Stimulated activated naive CD4-positive, alpha-beta T cell treated with Interleukin-2 at 50 U/mL for 16 hours (primary cell): ENCODE results near the gene GLRX2.
A peak's percentile ranks its signal among the peaks of the same experiment; 100 is the strongest.

Experiments used
- DNase-seq: peaks from one replicate; lab custom pipeline; 2025; lab: John Stamatoyannopoulos, UW

Gene GLRX2

GRCh38 chr1:193111641-193112090 is 6.5 kb upstream of the GLRX2 start:
- DNase-seq, result no peak

GRCh38 chr1:193110864-193111263 is 5.7 kb upstream of the GLRX2 start:
- no peak for DNase-seq

- no peak for DNase-seq
Measured at GRCh38 chr1:193110246-193110645, 5.0 kb upstream of the GLRX2 start.

GRCh38 chr1:193109619-193110018 is 4.4 kb upstream of the GLRX2 start:
- no peak for DNase-seq

- no peak for DNase-seq
Measured at GRCh38 chr1:193108471-193108870, 3.3 kb upstream of the GLRX2 start.

GRCh38 chr1:193105821-193106177 is 585 bp upstream of the GLRX2 start:
- no peak for DNase-seq

- peak; percentile 3 for DNase-seq
Measured at GRCh38 chr1:193104502-193104906, 710 bp downstream of the GLRX2 start.

GRCh38 chr1:193103759-193104501 is 1.3 kb downstream of the GLRX2 start:
- DNase-seq, result no peak

- DNase-seq, result no peak
Measured at GRCh38 chr1:193102662-193103061, 2.6 kb downstream of the GLRX2 start.

- DNase-seq, result no peak
Measured at GRCh38 chr1:193094112-193094511, 11.1 kb downstream of the GLRX2 start.

GRCh38 chr1:193090865-193091264 is 14.3 kb downstream of the GLRX2 start:
- DNase-seq, result no peak

GRCh38 chr1:193087893-193088292 is 17.3 kb downstream of the GLRX2 start:
- no peak for DNase-seq

- DNase-seq, result no peak
Measured at GRCh38 chr1:193086342-193086741, 18.9 kb downstream of the GLRX2 start.

- DNase-seq, result no peak
Measured at GRCh38 chr1:193085263-193085662, 20.0 kb downstream of the GLRX2 start.

GRCh38 chr1:193083365-193084088 is 21.7 kb downstream of the GLRX2 start:
- DNase-seq, result no peak

GRCh38 chr1:193079187-193079586 is 26.0 kb downstream of the GLRX2 start:
- no peak for DNase-seq

- DNase-seq, result no peak
Measured at GRCh38 chr1:193077991-193078390, 27.2 kb downstream of the GLRX2 start.

GRCh38 chr1:193070942-193071341 is 34.3 kb downstream of the GLRX2 start:
- no peak for DNase-seq

- no peak for DNase-seq
Measured at GRCh38 chr1:193070386-193070753, 34.8 kb downstream of the GLRX2 start.

GRCh38 chr1:193069748-193070385 is 35.3 kb downstream of the GLRX2 start:
- no peak for DNase-seq

GRCh38 chr1:193068013-193068412 is 37.2 kb downstream of the GLRX2 start:
- DNase-seq, result no peak

- no peak for DNase-seq
Measured at GRCh38 chr1:193066606-193067005, 38.6 kb downstream of the GLRX2 start.

- DNase-seq, result no peak
Measured at GRCh38 chr1:193065954-193066353, 39.3 kb downstream of the GLRX2 start.
